Loucy (cell line): ENCODE data around the gene C10orf67.

Source experiments
- H2AFZ ChIP-seq: fragments of 200-600 bp; sonication (generic); 2 replicates; pipeline ENCODE4 v1.6.0; 2016; ENCODE audit warnings: antibody characterized with exemption, mild to moderate bottlenecking, low read length, moderate library complexity
- H3F3A ChIP-seq: fragments of 200-600 bp; 2 replicates; pipeline ENCODE4 v1.6.0; 2016; ENCODE audit warnings: antibody characterized with exemption, low read depth, mild to moderate bottlenecking
- H3K27me3 ChIP-seq: fragments of 200-600 bp; sonication (generic); 2 replicates; pipeline ENCODE4 v1.6.1; 2014; ENCODE audit warnings: low read length, mild to moderate bottlenecking; ENCODE audit not compliant: insufficient read depth, poor library complexity, severe bottlenecking
- H3K36me3 ChIP-seq: fragments of 200-600 bp; sonication (generic); 2 replicates; pipeline ENCODE4 v1.6.1; 2016; ENCODE audit warnings: low read length; ENCODE audit not compliant: insufficient read depth
- H3K4me1 ChIP-seq: fragments of 200-600 bp; sonication (generic); 2 replicates; pipeline ENCODE4 v1.5.1; 2014; ENCODE audit warnings: low read length, mild to moderate bottlenecking; ENCODE audit not compliant: insufficient read depth, poor library complexity, severe bottlenecking
- H3K4me2 ChIP-seq: fragments of 200-600 bp; sonication (generic); 2 replicates; pipeline ENCODE4 v1.6.0; 2014; ENCODE audit warnings: antibody characterized with exemption, low read length, low read depth, mild to moderate bottlenecking; ENCODE audit not compliant: poor library complexity, severe bottlenecking
- H3K4me3 ChIP-seq: fragments of 200-600 bp; sonication (generic); 2 replicates; pipeline ENCODE4 v1.5.1; 2014; ENCODE audit warnings: low read length, mild to moderate bottlenecking, mixed read lengths; ENCODE audit not compliant: poor library complexity, severe bottlenecking
- H3K79me2 ChIP-seq: fragments of 200-600 bp; sonication (generic); 2 replicates; pipeline ENCODE4 v1.6.1; 2014; ENCODE audit warnings: low read length; ENCODE audit not compliant: insufficient read depth
- H3K9ac ChIP-seq: fragments of 200-600 bp; sonication (generic); 2 replicates; pipeline ENCODE4 v1.6.0; 2014; ENCODE audit warnings: mild to moderate bottlenecking, low read depth, low read length, moderate library complexity; ENCODE audit not compliant: poor library complexity, severe bottlenecking
- H3K9me2 ChIP-seq: fragments of 200-600 bp; sonication (generic); replicated peaks from 2 replicates; pipeline ENCODE4 v1.6.1; 2016; ENCODE audit warnings: low read depth, low read length, mixed read lengths
- H3K9me3 ChIP-seq: fragments of 200-600 bp; sonication (generic); 2 replicates; pipeline ENCODE4 v1.6.1; 2014; ENCODE audit warnings: mild to moderate bottlenecking, antibody characterized with exemption, low read length, low read depth; ENCODE audit not compliant: insufficient read depth
- H4K20me1 ChIP-seq: fragments of 200-600 bp; sonication (generic); 2 replicates; pipeline ENCODE4 v1.6.0; 2014; ENCODE audit warnings: antibody characterized with exemption, low read length, mild to moderate bottlenecking; ENCODE audit not compliant: insufficient read depth, poor library complexity, severe bottlenecking
- CTCF ChIP-seq: fragments of 200-600 bp; sonication (generic); conservative IDR thresholded peaks from 2 replicates; pipeline ENCODE4 v1.5.1; 2014; ENCODE audit warnings: mild to moderate bottlenecking, antibody characterized with exemption, low read length
- EZH2phosphoT487 ChIP-seq: fragments of 200-600 bp; IDR thresholded peaks from 2 replicates; pipeline ENCODE4 v1.6.1; 2018; ENCODE audit warnings: antibody characterized with exemption, mild to moderate bottlenecking, moderate library complexity, borderline replicate concordance

The C10orf67 gene

DNA sequence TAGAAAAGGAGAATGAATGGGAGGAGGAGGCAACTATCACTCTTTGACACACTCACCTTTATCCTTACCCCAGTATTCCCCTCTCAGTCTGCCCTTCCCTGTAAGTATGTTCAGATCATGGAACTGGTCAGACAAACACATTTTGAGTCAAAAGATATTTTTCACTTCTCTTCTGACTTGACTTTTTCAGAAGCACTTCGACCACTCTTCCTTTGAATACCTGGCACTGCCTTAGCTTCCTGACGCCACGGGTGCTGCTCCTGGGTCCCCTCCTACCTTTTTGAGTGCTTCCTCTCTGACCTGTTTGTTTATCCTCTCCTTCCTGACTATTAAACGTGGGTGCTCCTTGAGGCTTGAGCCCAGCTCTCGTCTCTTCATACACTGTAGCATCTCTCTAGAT is 19.8 kb upstream of the C10orf67 start:
- Histone ChIP-seq H3K79me2 (no peaks in the 10 kb centered on the region), H3K9me3 (no peaks in the 10 kb centered on the region), H3K4me3 (no peak overlapping the region), H3K4me2 (no peak overlapping the region), H4K20me1 (no peaks in the 10 kb centered on the region), H3K9ac (no peak overlapping the region), H3K4me1 (peaks cover 15% of the 10 kb centered on the region), H2AFZ (no peak overlapping the region), H3F3A (no peaks in the 10 kb centered on the region), H3K36me3 (no peaks in the 10 kb centered on the region), H3K27me3 (no peaks in the 10 kb centered on the region), H3K9me2 (no peaks in the 10 kb centered on the region)
- TF ChIP-seq CTCF (no peak), EZH2phosphoT487 (no peak)

DNA sequence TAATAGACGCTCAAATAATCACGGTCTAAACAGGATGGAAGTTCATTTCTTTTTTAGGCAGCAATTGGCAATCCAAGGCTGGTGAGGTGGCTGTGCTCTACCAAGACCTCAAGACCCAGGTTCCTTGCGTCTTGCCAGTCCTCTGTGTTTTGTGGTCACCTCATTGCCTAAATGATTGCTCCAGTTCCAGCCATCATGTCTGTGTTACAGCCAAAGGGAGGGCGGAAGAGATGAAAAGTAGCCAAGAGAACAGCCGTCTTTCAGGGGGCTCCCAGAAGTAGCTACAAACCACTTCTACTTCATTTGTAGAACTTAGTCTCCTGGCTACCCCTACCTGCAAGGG is 19.2 kb upstream of the C10orf67 start:
- no peak for TF ChIP-seq CTCF
- no peak for TF ChIP-seq EZH2phosphoT487
- Histone ChIP-seq H3K4me3 (no peak overlapping the region), H2AFZ (no peak overlapping the region), H3F3A (no peaks in the 10 kb centered on the region), H4K20me1 (no peaks in the 10 kb centered on the region), H3K9ac (no peak overlapping the region), H3K79me2 (no peaks in the 10 kb centered on the region), H3K9me2 (no peaks in the 10 kb centered on the region), H3K4me2 (no peak overlapping the region), H3K9me3 (no peaks in the 10 kb centered on the region), H3K4me1 (peaks cover 9% of the 10 kb centered on the region), H3K36me3 (no peaks in the 10 kb centered on the region), H3K27me3 (no peaks in the 10 kb centered on the region)

GRCh38 chr10:23362879-23363792 is 18.5 kb upstream of the C10orf67 start:
- no peaks in the 10 kb centered on the region for H3K9me2 ChIP-seq
- H3K27me3 ChIP-seq = no peaks in the 10 kb centered on the region
- H3K9ac ChIP-seq = no peak overlapping the region
- H3K36me3 ChIP-seq = no peaks in the 10 kb centered on the region
- H3F3A ChIP-seq = no peaks in the 10 kb centered on the region
- H3K4me2 ChIP-seq = no peak overlapping the region
- H3K9me3 ChIP-seq = no peaks in the 10 kb centered on the region
- H4K20me1 ChIP-seq = no peaks in the 10 kb centered on the region
- no peak overlapping the region for H2AFZ ChIP-seq
- TF ChIP-seq EZH2phosphoT487 (no peak), CTCF (no peak)
- H3K4me3 ChIP-seq = no peak overlapping the region
- peaks cover 3% of the 10 kb centered on the region for H3K4me1 ChIP-seq
- no peaks in the 10 kb centered on the region for H3K79me2 ChIP-seq
